ENCODE measurements around the gene ARNT2.

The ARNT2 gene

GRCh38 chr15:80580536-80581260 is 176.5 kb downstream of the ARNT2 start:
- H3F3A ChIP-seq (ENCODE audit: insufficient read depth, low read length) = no peaks in the 10 kb centered on the region
- no peaks in the 10 kb centered on the region for H3K9me3 ChIP-seq (replicated peaks; ENCODE audit: insufficient read depth, low read length)
- H3K79me2 ChIP-seq (ENCODE audit: low read length) = no peaks in the 10 kb centered on the region
- H3K36me3 ChIP-seq (replicated peaks; ENCODE audit: insufficient read depth, low read length) = no peaks in the 10 kb centered on the region
- H3K4me1 ChIP-seq (ENCODE audit: low read length) = no peaks in the 10 kb centered on the region
- H2AFZ ChIP-seq (ENCODE audit: low read length) = no peak overlapping the region
- no peak overlapping the region for H3K27ac ChIP-seq (ENCODE audit: low read length)
- no peak overlapping the region for H3K4me2 ChIP-seq (ENCODE audit: low read depth, low read length)
- no peak overlapping the region for H3K9ac ChIP-seq (ENCODE audit: low read length)
- H3K4me3 ChIP-seq (ENCODE audit: low read length) = no peak overlapping the region
- no peak for DNase-seq
- no peaks in the 10 kb centered on the region for H4K20me1 ChIP-seq (ENCODE audit: insufficient read depth, low read length)
- no peaks in the 10 kb centered on the region for H3K27me3 ChIP-seq (replicated peaks; ENCODE audit: insufficient read depth, low read length)
- no peaks in the 10 kb centered on the region for H3K9me2 ChIP-seq (replicated peaks; ENCODE audit: insufficient read depth, low read length)
- TF ChIP-seq EZH2phosphoT487 (IDR thresholded peaks at IDR 0.05; ENCODE audit: low read length) (no peak), CTCF (IDR thresholded peaks at IDR 0.05; ENCODE audit: low read length) (no peak)

DNA sequence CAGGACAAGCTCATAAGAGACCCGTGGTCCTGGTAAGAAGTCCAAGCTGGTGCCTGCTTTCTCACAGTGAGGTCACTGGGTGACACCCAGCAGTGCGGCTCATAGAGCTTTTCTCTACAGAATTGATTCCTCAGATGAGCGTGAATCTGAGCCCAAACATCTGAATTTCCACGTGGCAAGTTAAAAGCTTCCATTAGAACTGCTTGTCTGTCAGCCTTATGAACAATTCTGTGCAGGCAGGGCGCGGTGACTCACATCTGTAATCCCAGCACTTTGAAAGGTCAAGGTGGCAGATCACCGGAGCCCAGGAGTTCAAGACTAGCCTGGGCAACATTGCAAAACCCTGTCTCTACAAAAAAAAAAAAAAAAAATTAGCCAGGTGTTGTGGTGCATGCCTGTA is 177.8 kb downstream of the ARNT2 start:
- no peak overlapping the region for H3K27ac ChIP-seq (ENCODE audit: low read length)
- TF ChIP-seq CTCF (IDR thresholded peaks at IDR 0.05; ENCODE audit: low read length) = no peak
- TF ChIP-seq EZH2 (optimal IDR thresholded peaks at IDR 0.05; ENCODE audit: low read depth, low read length) = no peak
- no peak for TF ChIP-seq EZH2phosphoT487 (IDR thresholded peaks at IDR 0.05; ENCODE audit: low read length)
- H3K4me2 ChIP-seq (ENCODE audit: low read depth, low read length) = no peak overlapping the region
- no peak overlapping the region for H2AFZ ChIP-seq (ENCODE audit: low read length)
- H3K36me3 ChIP-seq (replicated peaks; ENCODE audit: insufficient read depth, low read length) = no peaks in the 10 kb centered on the region
- H3K27me3 ChIP-seq (replicated peaks; ENCODE audit: insufficient read depth, low read length) = no peaks in the 10 kb centered on the region
- H3K79me2 ChIP-seq (ENCODE audit: low read length) = no peaks in the 10 kb centered on the region
- H3F3A ChIP-seq (ENCODE audit: insufficient read depth, low read length) = no peaks in the 10 kb centered on the region
- H3K4me1 ChIP-seq (ENCODE audit: low read length) = no peaks in the 10 kb centered on the region
- H3K4me3 ChIP-seq (ENCODE audit: low read length) = no peak overlapping the region
- no peak overlapping the region for H3K9ac ChIP-seq (ENCODE audit: low read length)
- H3K9me2 ChIP-seq (replicated peaks; ENCODE audit: insufficient read depth, low read length) = no peaks in the 10 kb centered on the region
- H4K20me1 ChIP-seq (ENCODE audit: insufficient read depth, low read length) = no peaks in the 10 kb centered on the region
- H3K9me3 ChIP-seq (replicated peaks; ENCODE audit: insufficient read depth, low read length) = no peaks in the 10 kb centered on the region
- DNase-seq = no peak

GRCh38 chr15:80582816-80583423 is 178.7 kb downstream of the ARNT2 start:
- Histone ChIP-seq H3K4me1 (ENCODE audit: low read length) (no peaks in the 10 kb centered on the region), H3K4me2 (ENCODE audit: low read depth, low read length) (no peak overlapping the region), H2AFZ (ENCODE audit: low read length) (no peak overlapping the region), H3K27me3 (replicated peaks; ENCODE audit: insufficient read depth, low read length) (no peaks in the 10 kb centered on the region), H3K4me3 (ENCODE audit: low read length) (no peak overlapping the region), H3K9me3 (replicated peaks; ENCODE audit: insufficient read depth, low read length) (no peaks in the 10 kb centered on the region), H3K9me2 (replicated peaks; ENCODE audit: insufficient read depth, low read length) (no peaks in the 10 kb centered on the region), H3K27ac (ENCODE audit: low read length) (no peak overlapping the region), H3K9ac (ENCODE audit: low read length) (no peak overlapping the region), H3K36me3 (replicated peaks; ENCODE audit: insufficient read depth, low read length) (no peaks in the 10 kb centered on the region), H3F3A (ENCODE audit: insufficient read depth, low read length) (no peaks in the 10 kb centered on the region), H4K20me1 (ENCODE audit: insufficient read depth, low read length) (no peaks in the 10 kb centered on the region), H3K79me2 (ENCODE audit: low read length) (no peaks in the 10 kb centered on the region)
- no peak for DNase-seq
- TF ChIP-seq EZH2 (optimal IDR thresholded peaks at IDR 0.05; ENCODE audit: low read depth, low read length) (no peak), EZH2phosphoT487 (IDR thresholded peaks at IDR 0.05; ENCODE audit: low read length) (no peak), CTCF (IDR thresholded peaks at IDR 0.05; ENCODE audit: low read length) (no peak)
